Endothelial cell (in vitro differentiated cells): ENCODE results near the gene OR10H1. TPM values are rescaled to one million over a fixed set of nuclear protein-coding genes. Genes with fewer than 3 reads are reported as not detected.
"Not testable (repeated sequence)": the region's sequence is repeated elsewhere in the genome, so short reads cannot be mapped to it uniquely, and the experiment has no call there.

ENCODE experiments used
- DNase-seq: peaks from one replicate; pipeline ENCODE4 v3.0.0; 2021; ENCODE audit warnings: low spot score
- H3K27ac Mint-ChIP-seq: one replicate; pipeline ENCODE4 v1.8.0; 2021; ENCODE audit warnings: mixed read lengths, inconsistent platforms; ENCODE audit not compliant: unreplicated experiment
- H3K27me3 Mint-ChIP-seq: one replicate; pipeline ENCODE4 v1.8.0; 2021; ENCODE audit warnings: mild to moderate bottlenecking, moderate library complexity, mixed read lengths, inconsistent platforms; ENCODE audit not compliant: unreplicated experiment
- H3K36me3 Mint-ChIP-seq: one replicate; pipeline ENCODE4 v1.8.0; 2021; ENCODE audit warnings: mild to moderate bottlenecking, low read depth, mixed read lengths, inconsistent platforms; ENCODE audit not compliant: unreplicated experiment
- H3K4me1 Mint-ChIP-seq: one replicate; pipeline ENCODE4 v1.8.0; 2021; ENCODE audit warnings: mild to moderate bottlenecking, mixed read lengths, inconsistent platforms; ENCODE audit not compliant: unreplicated experiment
- H3K4me3 Mint-ChIP-seq: one replicate; pipeline ENCODE4 v1.8.0; 2021; ENCODE audit warnings: mild to moderate bottlenecking, mixed read lengths, inconsistent platforms; ENCODE audit not compliant: unreplicated experiment
- H3K9me3 Mint-ChIP-seq: one replicate; pipeline ENCODE4 v1.8.0; 2021; ENCODE audit warnings: mixed read lengths, inconsistent platforms; ENCODE audit not compliant: unreplicated experiment
- CTCF ChIP-seq: fragments of 200-600 bp; sonication (generic); IDR thresholded peaks from one replicate; pipeline ENCODE4 v1.5.0; 2021; ENCODE audit warnings: antibody characterized with exemption; ENCODE audit not compliant: unreplicated experiment
- total RNA-seq: library from RNA; stranded (reverse); fragmentation: NEBNext Ultra II Directional; extraction: Animal tissue kit (Norgen Biotek cat#: 25700); gene quantifications from one replicate; pipeline ENCODE4 v1.2.1, GENCODE V29; 2021; ENCODE audit not compliant: unreplicated experiment

OR10H1 gene
- total RNA-seq, 1 donor from 2014 or later = not detected

- Mint-ChIP-seq H3K9me3 (peaks cover 24% of the 10 kb centered on the region), H3K27me3 (peaks cover 8% of the 10 kb centered on the region), H3K4me1 (no peaks in the 10 kb centered on the region), H3K27ac (peak overlapping the region; percentile 28), H3K4me3 (peak overlapping the region; percentile 44), H3K36me3 (peaks cover 21% of the 10 kb centered on the region)
- no peak for TF ChIP-seq CTCF
- no peak for DNase-seq
Observed at GRCh38 chr19:15836330-15837220, 21.1 kb upstream of the OR10H1 start.

- not testable (repeated sequence) for H3K27me3 Mint-ChIP-seq
Observed at GRCh38 chr19:15835565-15836329, 20.3 kb upstream of the OR10H1 start.

GRCh38 chr19:15834232-15834631 lies 18.8 kb upstream of the OR10H1 start:
- Mint-ChIP-seq H3K36me3 (peaks cover 27% of the 10 kb centered on the region), H3K9me3 (peaks cover 35% of the 10 kb centered on the region)
- DNase-seq, H3K27me3 Mint-ChIP-seq, H3K4me1 Mint-ChIP-seq, H3K4me3 Mint-ChIP-seq, H3K27ac Mint-ChIP-seq: not testable (repeated sequence)

More at GRCh38 chr19:15835565-15836329, 20.3 kb upstream of the OR10H1 start:
- H3K36me3 Mint-ChIP-seq = peaks cover 23% of the 10 kb centered on the region
- peak overlapping the region; percentile 44 for H3K4me3 Mint-ChIP-seq
- peaks cover 26% of the 10 kb centered on the region for H3K9me3 Mint-ChIP-seq
- DNase-seq, H3K27ac Mint-ChIP-seq, H3K4me1 Mint-ChIP-seq: not testable (repeated sequence)

GRCh38 chr19:15831626-15832025 lies 16.2 kb upstream of the OR10H1 start:
- H3K4me1 Mint-ChIP-seq = no peaks in the 10 kb centered on the region
- no peak for DNase-seq
- no peak overlapping the region for H3K27ac Mint-ChIP-seq
- H3K27me3 Mint-ChIP-seq = peaks cover 5% of the 10 kb centered on the region
- TF ChIP-seq CTCF = no peak
- no peak overlapping the region for H3K4me3 Mint-ChIP-seq
- H3K36me3 Mint-ChIP-seq = peaks cover 29% of the 10 kb centered on the region
- peaks cover 30% of the 10 kb centered on the region for H3K9me3 Mint-ChIP-seq

- no peak for DNase-seq
- Mint-ChIP-seq H3K27ac (no peak overlapping the region), H3K9me3 (peaks cover 30% of the 10 kb centered on the region), H3K27me3 (peaks cover 2% of the 10 kb centered on the region), H3K4me1 (no peaks in the 10 kb centered on the region), H3K4me3 (no peak overlapping the region), H3K36me3 (peaks cover 17% of the 10 kb centered on the region)
- TF ChIP-seq CTCF = no peak
Observed at GRCh38 chr19:15829786-15830185, 14.3 kb upstream of the OR10H1 start.
